ENCODE data around the gene RXFP2.

The RXFP2 gene

GRCh38 chr13:31767175-31767900, 28.0 kb downstream of the RXFP2 start:
- no peak for DNase-seq (ENCODE audit: low read depth in 2 of 2)

GRCh38 chr13:31768351-31768750, 29.0 kb downstream of the RXFP2 start:
- DNase-seq (ENCODE audit: low read depth in 2 of 2): no peak

- no peak for DNase-seq (ENCODE audit: low read depth in 2 of 2)
Observed at GRCh38 chr13:31769575-31769974, 30.2 kb downstream of the RXFP2 start.

- no peak for DNase-seq (ENCODE audit: low read depth in 2 of 2)
Observed at GRCh38 chr13:31772231-31772630, 32.9 kb downstream of the RXFP2 start.

- no peak for DNase-seq (ENCODE audit: low read depth in 2 of 2)
Observed at GRCh38 chr13:31773538-31773937, 34.2 kb downstream of the RXFP2 start.

- DNase-seq (ENCODE audit: low read depth in 2 of 2): no peak
Observed at GRCh38 chr13:31774186-31774750, 34.9 kb downstream of the RXFP2 start.

- DNase-seq (ENCODE audit: low read depth in 2 of 2): no peak
Observed at GRCh38 chr13:31775148-31775547, 35.8 kb downstream of the RXFP2 start.

GRCh38 chr13:31775686-31776085, 36.4 kb downstream of the RXFP2 start:
- no peak for DNase-seq (ENCODE audit: low read depth in 2 of 2)

- no peak for DNase-seq (ENCODE audit: low read depth in 2 of 2)
Observed at GRCh38 chr13:31781064-31781463, 41.7 kb downstream of the RXFP2 start.

GRCh38 chr13:31786011-31786410, 46.7 kb downstream of the RXFP2 start:
- DNase-seq (ENCODE audit: low read depth in 2 of 2): no peak

GRCh38 chr13:31790992-31791391, 51.7 kb downstream of the RXFP2 start:
- DNase-seq (ENCODE audit: low read depth in 2 of 2): no peak

GRCh38 chr13:31793246-31793645, 53.9 kb downstream of the RXFP2 start:
- no peak for DNase-seq (ENCODE audit: low read depth in 2 of 2)

GRCh38 chr13:31794452-31794851, 55.1 kb downstream of the RXFP2 start:
- DNase-seq (ENCODE audit: low read depth in 2 of 2): no peak

GRCh38 chr13:31797154-31797775, 57.9 kb downstream of the RXFP2 start:
- DNase-seq (ENCODE audit: low read depth in 2 of 2): no peak

- DNase-seq (ENCODE audit: low read depth in 2 of 2): no peak
Observed at GRCh38 chr13:31798189-31798588, 58.9 kb downstream of the RXFP2 start.

GRCh38 chr13:31801088-31801487, 61.8 kb downstream of the RXFP2 start:
- no peak for DNase-seq (ENCODE audit: low read depth in 2 of 2)

- no peak for DNase-seq (ENCODE audit: low read depth in 2 of 2)
Observed at GRCh38 chr13:31803311-31803710, 64.0 kb downstream of the RXFP2 start.

GRCh38 chr13:31805841-31806240, 66.5 kb downstream of the RXFP2 start:
- DNase-seq (ENCODE audit: low read depth in 2 of 2): no peak

GRCh38 chr13:31807090-31807541, 67.8 kb downstream of the RXFP2 start:
- no peak for DNase-seq (ENCODE audit: low read depth in 2 of 2)

GRCh38 chr13:31814536-31814935, 75.2 kb downstream of the RXFP2 start:
- no peak for DNase-seq (ENCODE audit: low read depth in 2 of 2)

GRCh38 chr13:31815361-31816144, 76.2 kb downstream of the RXFP2 start:
- DNase-seq (ENCODE audit: low read depth in 2 of 2): no peak

- DNase-seq (ENCODE audit: low read depth in 2 of 2): no peak
Observed at GRCh38 chr13:31818236-31818635, 78.9 kb downstream of the RXFP2 start.

All from stimulated activated CD4-positive, alpha-beta T cell treated with anti-CD3 and anti-CD28 coated beads, Interleukin-15, amount 100 ng/mL, for 48 hours (primary cell).